ENCODE measurements around the gene WASHC3.

The WASHC3 gene

DNA sequence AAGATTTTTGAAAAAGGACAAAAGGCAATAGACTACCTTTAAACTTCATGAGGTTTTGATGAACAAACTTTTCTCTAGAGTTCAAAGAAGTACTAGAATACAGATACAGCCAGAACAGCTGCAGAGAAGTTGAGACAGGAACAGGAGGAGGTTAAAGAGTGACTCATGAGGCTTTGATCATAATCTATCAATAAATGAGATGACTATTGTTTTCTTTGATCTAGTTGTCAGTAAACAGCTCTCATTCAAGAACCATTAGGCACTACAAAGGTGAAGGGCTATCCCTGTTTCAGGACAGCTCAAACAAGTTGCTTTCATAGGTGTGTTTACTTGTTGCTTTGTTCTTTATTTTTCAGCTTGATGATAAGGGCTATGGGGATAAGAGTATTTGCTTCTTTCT is 2.4 kb downstream of the WASHC3 start:
- TF ChIP-seq CTCF (IDR thresholded peaks at IDR 0.05; ENCODE audit: extremely low read depth, missing control alignments), result no peak
- no peak for DNase-seq (ENCODE audit: low spot score)

DNA sequence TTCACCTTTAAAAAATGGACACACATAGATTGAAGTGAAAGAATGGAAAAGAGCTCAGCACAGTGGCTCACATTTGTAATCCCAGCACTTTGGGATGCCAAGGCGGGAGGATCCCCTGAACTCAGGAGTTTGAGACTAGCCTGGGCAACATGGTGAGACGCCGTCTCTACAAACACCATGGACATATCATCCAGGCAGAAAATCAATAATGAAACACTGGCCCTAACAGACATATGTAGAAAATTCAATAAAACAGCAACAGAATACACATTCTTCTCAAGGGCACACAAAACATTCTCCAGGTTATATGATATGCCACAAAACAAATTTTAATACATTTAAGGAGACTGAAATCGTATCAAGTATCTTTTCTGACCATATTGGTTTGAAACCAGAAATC is 7.4 kb downstream of the WASHC3 start:
- no peak for TF ChIP-seq CTCF (IDR thresholded peaks at IDR 0.05; ENCODE audit: extremely low read depth, missing control alignments)
- DNase-seq (ENCODE audit: low spot score), result no peak

GRCh38 chr12:102053062-102053349 is 8.8 kb downstream of the WASHC3 start:
- no peak for TF ChIP-seq CTCF (IDR thresholded peaks at IDR 0.05; ENCODE audit: extremely low read depth, missing control alignments)
- no peak for DNase-seq (ENCODE audit: low spot score)

- DNase-seq (ENCODE audit: low spot score), result no peak
- no peak for TF ChIP-seq CTCF (IDR thresholded peaks at IDR 0.05; ENCODE audit: extremely low read depth, missing control alignments)
Measured at GRCh38 chr12:102052192-102053061, 9.4 kb downstream of the WASHC3 start.

GRCh38 chr12:102051431-102051965 is 10.3 kb downstream of the WASHC3 start:
- TF ChIP-seq CTCF (IDR thresholded peaks at IDR 0.05; ENCODE audit: extremely low read depth, missing control alignments), result no peak
- no peak for DNase-seq (ENCODE audit: low spot score)

DNA sequence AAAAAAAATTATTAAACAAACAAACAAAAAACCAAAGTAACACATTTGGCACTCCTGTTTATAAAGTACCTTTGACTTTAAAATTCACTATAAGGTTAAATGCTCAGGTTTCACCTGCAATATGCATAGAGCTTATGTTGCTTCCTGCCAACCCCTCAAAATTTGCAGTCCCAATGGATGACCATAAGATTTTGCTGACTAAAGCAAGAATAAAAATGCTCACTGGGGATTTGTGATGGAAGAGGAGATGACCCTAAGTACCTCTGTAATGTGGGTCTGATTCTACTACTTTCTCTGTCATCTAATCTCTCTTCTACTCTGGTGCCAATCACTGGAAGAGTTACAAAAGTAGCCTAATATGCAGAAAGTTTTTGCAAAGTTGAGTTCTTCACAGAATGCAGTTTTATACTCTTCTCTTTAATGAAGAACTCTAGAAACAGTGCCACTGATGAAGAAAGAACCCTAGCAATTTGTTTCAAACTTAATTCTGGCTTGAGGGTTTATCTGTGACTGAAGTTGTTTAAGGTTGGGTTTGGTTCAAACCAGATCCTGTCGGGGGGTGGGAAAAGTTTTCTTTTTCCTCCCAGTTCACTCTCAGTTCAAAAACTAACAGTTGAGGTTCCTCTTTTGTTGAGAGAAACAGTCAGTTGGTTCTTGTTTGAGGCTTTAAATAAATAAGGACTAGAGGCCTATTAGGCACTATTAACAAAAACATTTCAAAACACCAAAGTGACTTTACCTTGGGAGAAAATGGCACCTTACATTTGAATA is 10.9 kb downstream of the WASHC3 start:
- no peak for TF ChIP-seq CTCF (IDR thresholded peaks at IDR 0.05; ENCODE audit: extremely low read depth, missing control alignments)
- DNase-seq (ENCODE audit: low spot score), result no peak

- TF ChIP-seq CTCF (IDR thresholded peaks at IDR 0.05; ENCODE audit: extremely low read depth, missing control alignments), result no peak
- no peak for DNase-seq (ENCODE audit: low spot score)
Measured at GRCh38 chr12:102043928-102044327, 17.9 kb downstream of the WASHC3 start.
